HFF-Myc (cell line): Measurements from ENCODE around the gene MAP3K15.
A peak's percentile ranks its signal among the peaks of the same experiment; 100 is the strongest.

Experiments used
- DNase-seq: peaks from one replicate; pipeline ENCODE4 v3.0.0-alpha.2; 2011; ENCODE audit warnings: low read depth; ENCODE audit errors: extremely low read depth
- H3K4me3 ChIP-seq: replicated peaks from 2 replicates; pipeline ENCODE4 v1.5.1; 2011; ENCODE audit warnings: low read depth, mild to moderate bottlenecking, control low read depth, low read length
- CTCF ChIP-seq: IDR thresholded peaks from 2 replicates; pipeline ENCODE4 v1.5.1; 2012; ENCODE audit warnings: mild to moderate bottlenecking, low read depth, low read length, control low read depth; ENCODE audit errors: missing control alignments

The MAP3K15 gene

DNA sequence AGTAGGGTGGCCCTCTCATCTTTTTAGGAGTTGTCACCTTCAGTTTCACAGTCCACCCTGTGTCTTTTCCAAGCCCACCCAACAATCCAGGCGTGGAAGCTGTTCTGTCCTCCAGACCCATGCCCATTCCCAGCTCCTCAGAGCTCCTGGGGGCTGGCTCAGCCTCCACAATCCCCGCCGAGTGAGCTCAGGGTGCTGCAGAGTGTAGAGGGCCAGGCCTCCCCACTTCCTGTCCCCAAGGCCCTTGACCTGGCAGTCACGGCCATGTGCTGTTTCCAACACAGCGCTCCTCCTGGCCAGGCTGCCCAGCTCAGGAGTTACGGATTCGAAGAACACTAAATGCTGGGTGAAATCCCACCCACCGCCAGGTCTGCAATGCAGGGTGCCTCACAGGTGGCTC is 139.8 kb downstream of the MAP3K15 start:
- H3K4me3 ChIP-seq = no peak overlapping the region
- TF ChIP-seq CTCF = no peak
- no peak for DNase-seq

- no peak for DNase-seq
- TF ChIP-seq CTCF = no peak
- no peak overlapping the region for H3K4me3 ChIP-seq
Measured at GRCh38 chrX:19373351-19373891, 141.9 kb downstream of the MAP3K15 start.

DNA sequence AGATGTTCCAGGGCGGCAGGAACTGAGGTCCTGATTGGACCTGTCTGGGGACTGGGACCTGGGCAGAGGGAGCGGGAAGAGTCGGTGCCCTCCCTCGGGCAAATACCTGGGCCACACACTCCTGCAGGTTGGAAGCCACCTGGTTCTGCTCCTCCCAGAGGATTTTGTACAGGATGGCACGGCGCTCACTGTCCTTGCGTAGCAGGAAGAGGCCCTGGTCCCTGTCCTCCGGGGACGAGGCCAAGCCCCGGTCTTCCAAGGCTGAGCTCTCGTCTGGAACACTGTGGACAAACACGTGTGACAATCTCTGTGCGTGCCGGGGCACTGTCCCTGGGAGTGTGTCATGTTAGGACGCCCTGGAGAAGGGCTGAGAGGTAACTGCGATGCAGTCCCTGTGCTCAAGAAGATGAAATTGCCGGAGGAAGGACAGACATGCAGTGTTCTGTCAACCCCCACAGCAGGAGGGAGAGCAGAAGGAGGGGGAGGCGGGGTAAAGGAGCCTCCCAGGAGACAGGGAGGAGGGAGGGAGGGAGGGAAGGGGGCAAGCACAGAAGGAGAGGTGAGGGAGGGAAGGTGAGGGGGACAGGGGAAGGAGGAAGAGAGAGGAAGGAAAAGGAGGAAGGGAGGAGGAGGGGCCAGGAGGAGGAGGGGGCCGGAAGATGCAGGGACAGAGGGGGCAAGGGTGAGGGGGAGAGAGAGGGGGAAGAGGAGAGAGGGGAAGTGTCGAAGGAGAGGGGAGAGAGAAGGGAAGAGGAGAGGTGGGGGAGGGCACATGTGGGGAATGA is 142.6 kb downstream of the MAP3K15 start:
- TF ChIP-seq CTCF = no peak
- no peak for DNase-seq
- peak overlapping the region; percentile 38 for H3K4me3 ChIP-seq

DNA sequence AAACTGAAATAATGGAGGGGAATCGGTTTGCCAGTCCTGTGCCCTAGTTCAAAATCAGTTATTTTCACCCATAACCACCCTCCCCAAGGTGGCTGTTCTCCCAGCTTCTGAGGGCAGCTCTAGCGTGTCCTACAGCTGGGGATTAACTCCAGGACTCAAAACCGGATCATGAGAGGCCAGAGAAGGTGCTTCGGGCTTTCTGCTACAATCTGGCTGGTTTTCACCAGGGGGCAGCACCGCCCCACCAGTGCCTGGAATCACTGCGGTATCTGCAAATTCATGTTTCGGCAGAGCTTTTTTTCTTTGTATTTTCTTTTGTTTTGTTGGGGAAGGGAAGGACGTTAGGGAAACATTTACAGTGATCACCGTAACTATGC is 143.2 kb downstream of the MAP3K15 start:
- DNase-seq = peak; percentile 21
- peak; percentile 71 for TF ChIP-seq CTCF
- H3K4me3 ChIP-seq = peak overlapping the region; percentile 38

DNA sequence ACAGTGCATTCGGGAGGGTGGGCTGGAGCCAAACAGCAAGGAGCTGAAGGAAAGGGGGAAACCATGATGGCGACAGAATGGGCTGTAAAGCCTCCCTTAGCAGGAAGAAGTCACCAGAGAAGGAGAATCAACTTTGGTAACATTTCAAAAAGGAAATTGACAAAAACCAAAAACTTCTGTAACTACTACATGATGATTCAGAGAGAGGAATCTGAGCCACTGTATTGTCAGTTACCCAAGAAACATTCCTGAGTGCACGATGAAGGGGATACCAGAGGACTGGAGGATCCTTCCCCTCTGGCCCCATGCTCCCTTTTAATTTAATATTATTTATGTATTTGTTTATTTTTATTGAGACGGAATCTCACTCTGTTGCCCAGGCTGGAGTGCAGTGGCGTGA is 145.2 kb downstream of the MAP3K15 start:
- DNase-seq = no peak
- H3K4me3 ChIP-seq = no peak overlapping the region
- no peak for TF ChIP-seq CTCF

DNA sequence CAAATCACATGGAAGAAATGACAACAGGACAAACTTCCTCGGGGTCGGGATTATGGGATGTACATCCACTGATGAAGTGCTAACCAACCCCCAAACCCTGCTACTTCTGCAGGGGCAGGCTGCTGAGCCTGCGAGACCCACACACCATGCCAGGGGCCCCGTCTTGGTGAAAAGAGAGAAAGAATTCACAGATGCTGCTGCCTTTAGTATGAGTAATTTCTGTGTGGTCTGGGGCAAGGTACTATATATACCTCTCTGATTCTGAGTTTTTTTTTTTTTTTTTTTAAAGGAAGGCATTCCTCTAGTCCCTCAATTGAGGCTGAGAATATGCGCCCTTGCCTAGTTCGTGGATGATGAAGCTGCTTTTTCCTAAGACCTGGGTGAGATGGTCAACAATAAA is 146.7 kb downstream of the MAP3K15 start:
- H3K4me3 ChIP-seq = no peak overlapping the region
- TF ChIP-seq CTCF = no peak
- DNase-seq = no peak
